Endothelial cell (in vitro differentiated cells): Measurements from ENCODE around the gene SUCLG1. TPM values are rescaled to one million over a fixed set of nuclear protein-coding genes. Genes with fewer than 3 reads are reported as not detected.

ENCODE experiments used
- DNase-seq: peaks from one replicate; pipeline ENCODE4 v3.0.0; 2021; ENCODE audit warnings: low spot score
- H3K27ac Mint-ChIP-seq: one replicate; pipeline ENCODE4 v1.8.0; 2021; ENCODE audit warnings: mixed read lengths, inconsistent platforms; ENCODE audit not compliant: unreplicated experiment
- H3K27me3 Mint-ChIP-seq: one replicate; pipeline ENCODE4 v1.8.0; 2021; ENCODE audit warnings: mild to moderate bottlenecking, moderate library complexity, mixed read lengths, inconsistent platforms; ENCODE audit not compliant: unreplicated experiment
- H3K36me3 Mint-ChIP-seq: one replicate; pipeline ENCODE4 v1.8.0; 2021; ENCODE audit warnings: mild to moderate bottlenecking, low read depth, mixed read lengths, inconsistent platforms; ENCODE audit not compliant: unreplicated experiment
- H3K4me1 Mint-ChIP-seq: one replicate; pipeline ENCODE4 v1.8.0; 2021; ENCODE audit warnings: mild to moderate bottlenecking, mixed read lengths, inconsistent platforms; ENCODE audit not compliant: unreplicated experiment
- H3K4me3 Mint-ChIP-seq: one replicate; pipeline ENCODE4 v1.8.0; 2021; ENCODE audit warnings: mild to moderate bottlenecking, mixed read lengths, inconsistent platforms; ENCODE audit not compliant: unreplicated experiment
- H3K9me3 Mint-ChIP-seq: one replicate; pipeline ENCODE4 v1.8.0; 2021; ENCODE audit warnings: mixed read lengths, inconsistent platforms; ENCODE audit not compliant: unreplicated experiment
- total RNA-seq: library from RNA; stranded (reverse); fragmentation: NEBNext Ultra II Directional; extraction: Animal tissue kit (Norgen Biotek cat#: 25700); gene quantifications from one replicate; pipeline ENCODE4 v1.2.1, GENCODE V29; 2021; ENCODE audit not compliant: unreplicated experiment
- TF ChIP-seq, protein P1 (sequence below): fragments of 200-600 bp; sonication (generic); IDR thresholded peaks from one replicate; pipeline ENCODE4 v1.5.0; 2021; ENCODE audit warnings: antibody characterized with exemption; ENCODE audit not compliant: unreplicated experiment

SUCLG1 gene
- total RNA-seq, 1 donor from 2014 or later = 63.2 TPM

DNA sequence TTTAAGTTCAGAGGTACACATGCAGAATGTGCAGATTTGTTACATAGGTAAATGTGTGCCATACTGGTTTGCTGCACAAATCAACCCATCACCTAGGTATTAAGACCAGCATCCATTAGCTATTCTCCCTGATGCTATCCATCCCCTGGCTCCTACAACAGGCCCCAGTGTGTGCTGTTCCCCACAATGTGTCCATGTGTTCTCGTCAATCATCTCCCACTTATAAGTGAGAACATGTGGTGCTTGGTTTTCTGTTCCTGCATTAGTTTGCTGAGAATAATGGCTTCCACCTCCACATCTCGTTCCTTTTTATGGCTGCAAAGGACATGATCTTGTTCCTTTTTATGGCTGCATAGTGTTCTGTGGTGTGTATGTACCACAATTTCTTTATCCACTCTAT is 75.8 kb downstream of the SUCLG1 start:
- no peak for DNase-seq
- peaks cover 5% of the 10 kb centered on the region for H3K9me3 Mint-ChIP-seq
- no peaks in the 10 kb centered on the region for H3K36me3 Mint-ChIP-seq
- no peak overlapping the region for H3K4me3 Mint-ChIP-seq
- no peak overlapping the region for H3K27ac Mint-ChIP-seq
- H3K4me1 Mint-ChIP-seq = peaks cover 6% of the 10 kb centered on the region
- TF ChIP-seq, protein P1, sequence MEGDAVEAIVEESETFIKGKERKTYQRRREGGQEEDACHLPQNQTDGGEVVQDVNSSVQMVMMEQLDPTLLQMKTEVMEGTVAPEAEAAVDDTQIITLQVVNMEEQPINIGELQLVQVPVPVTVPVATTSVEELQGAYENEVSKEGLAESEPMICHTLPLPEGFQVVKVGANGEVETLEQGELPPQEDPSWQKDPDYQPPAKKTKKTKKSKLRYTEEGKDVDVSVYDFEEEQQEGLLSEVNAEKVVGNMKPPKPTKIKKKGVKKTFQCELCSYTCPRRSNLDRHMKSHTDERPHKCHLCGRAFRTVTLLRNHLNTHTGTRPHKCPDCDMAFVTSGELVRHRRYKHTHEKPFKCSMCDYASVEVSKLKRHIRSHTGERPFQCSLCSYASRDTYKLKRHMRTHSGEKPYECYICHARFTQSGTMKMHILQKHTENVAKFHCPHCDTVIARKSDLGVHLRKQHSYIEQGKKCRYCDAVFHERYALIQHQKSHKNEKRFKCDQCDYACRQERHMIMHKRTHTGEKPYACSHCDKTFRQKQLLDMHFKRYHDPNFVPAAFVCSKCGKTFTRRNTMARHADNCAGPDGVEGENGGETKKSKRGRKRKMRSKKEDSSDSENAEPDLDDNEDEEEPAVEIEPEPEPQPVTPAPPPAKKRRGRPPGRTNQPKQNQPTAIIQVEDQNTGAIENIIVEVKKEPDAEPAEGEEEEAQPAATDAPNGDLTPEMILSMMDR = no peak
- no peaks in the 10 kb centered on the region for H3K27me3 Mint-ChIP-seq

DNA sequence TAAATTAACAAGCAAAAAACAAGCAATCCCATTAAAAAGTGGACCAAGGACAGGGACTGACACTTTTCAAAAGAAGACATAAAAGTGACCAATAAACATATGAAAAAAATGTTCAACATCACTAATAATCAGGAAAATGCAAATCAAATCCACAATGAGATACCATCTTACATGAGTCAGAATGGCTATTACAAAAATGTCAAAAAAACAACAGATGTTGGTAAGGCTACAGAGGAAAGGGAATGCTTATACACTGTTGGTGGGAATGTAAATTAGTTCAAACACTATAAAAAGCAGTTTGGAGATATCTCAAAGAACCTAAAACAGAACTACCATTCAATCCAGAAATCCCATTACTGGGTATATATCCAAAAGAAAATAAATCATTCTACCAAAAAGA is 78.2 kb downstream of the SUCLG1 start:
- Mint-ChIP-seq H3K36me3 (no peaks in the 10 kb centered on the region), H3K9me3 (peaks cover 5% of the 10 kb centered on the region), H3K27me3 (no peaks in the 10 kb centered on the region), H3K4me3 (no peak overlapping the region), H3K27ac (no peak overlapping the region), H3K4me1 (no peaks in the 10 kb centered on the region)
- TF ChIP-seq, protein P1 = no peak
- DNase-seq = no peak

DNA sequence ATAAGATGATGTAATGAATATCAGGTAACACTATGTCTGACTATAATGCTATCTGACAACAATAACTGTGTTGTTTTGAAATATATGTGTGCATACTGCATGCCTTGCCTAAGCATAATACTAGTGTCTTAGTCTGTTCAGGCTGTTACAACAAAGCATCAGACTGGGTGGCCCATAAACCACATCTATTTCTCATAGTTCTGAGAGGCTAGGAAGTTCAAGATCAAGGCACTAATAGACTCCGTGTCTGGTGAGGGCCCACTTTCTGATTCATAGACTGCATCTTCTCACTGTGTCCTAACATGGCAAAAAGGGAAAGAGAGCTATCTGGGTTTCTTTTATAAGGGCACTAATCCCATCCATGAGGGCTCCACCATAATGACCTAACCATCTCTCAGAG is 80.1 kb downstream of the SUCLG1 start:
- no peaks in the 10 kb centered on the region for H3K27me3 Mint-ChIP-seq
- H3K4me1 Mint-ChIP-seq = no peaks in the 10 kb centered on the region
- no peaks in the 10 kb centered on the region for H3K9me3 Mint-ChIP-seq
- no peaks in the 10 kb centered on the region for H3K36me3 Mint-ChIP-seq
- no peak overlapping the region for H3K4me3 Mint-ChIP-seq
- no peak for DNase-seq
- no peak overlapping the region for H3K27ac Mint-ChIP-seq
- TF ChIP-seq, protein P1 = no peak

DNA sequence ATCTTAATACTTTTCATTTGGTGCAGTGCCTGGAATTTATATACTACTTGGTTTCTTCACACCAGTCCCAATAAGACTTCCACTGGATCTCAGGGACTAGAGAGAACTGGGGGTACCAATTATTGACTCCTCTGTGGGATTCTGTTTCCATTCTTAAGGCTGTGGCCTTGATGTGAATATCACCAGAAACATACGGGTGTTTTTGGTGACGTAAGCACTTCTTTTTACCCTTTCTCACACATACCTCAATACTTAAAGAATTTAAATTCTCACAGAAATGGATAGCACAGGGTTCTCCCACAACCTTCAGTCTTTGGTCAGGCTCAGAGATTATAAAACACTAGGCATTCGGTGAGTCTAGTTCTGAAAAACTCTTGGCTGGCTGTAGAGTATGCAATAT is 84.1 kb downstream of the SUCLG1 start:
- Mint-ChIP-seq H3K27me3 (no peaks in the 10 kb centered on the region), H3K9me3 (no peaks in the 10 kb centered on the region), H3K4me3 (no peak overlapping the region), H3K27ac (no peak overlapping the region), H3K4me1 (no peaks in the 10 kb centered on the region), H3K36me3 (no peaks in the 10 kb centered on the region)
- TF ChIP-seq, protein P1 = no peak
- no peak for DNase-seq

DNA sequence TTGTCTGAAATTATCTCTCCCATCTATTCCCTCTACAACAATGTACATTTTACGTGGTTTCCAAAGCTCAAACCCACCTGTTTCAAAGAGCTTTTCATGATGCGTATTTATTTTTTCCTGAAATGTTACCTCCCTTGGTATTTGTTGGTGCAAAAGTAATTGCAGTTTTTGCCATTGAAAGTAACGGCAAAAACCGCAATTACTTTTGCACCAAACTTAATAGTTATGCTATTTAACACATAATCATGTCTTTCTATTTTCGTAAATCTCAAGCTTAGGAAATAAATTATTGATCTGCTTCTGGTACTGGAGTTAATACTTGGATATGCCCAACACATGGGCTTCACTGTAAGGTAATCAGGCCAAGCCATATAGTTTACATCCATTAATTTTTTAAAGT is 85.2 kb downstream of the SUCLG1 start:
- no peaks in the 10 kb centered on the region for H3K9me3 Mint-ChIP-seq
- no peaks in the 10 kb centered on the region for H3K36me3 Mint-ChIP-seq
- no peak for DNase-seq
- no peak overlapping the region for H3K4me3 Mint-ChIP-seq
- H3K4me1 Mint-ChIP-seq = no peaks in the 10 kb centered on the region
- no peak overlapping the region for H3K27ac Mint-ChIP-seq
- TF ChIP-seq, protein P1 = no peak
- no peaks in the 10 kb centered on the region for H3K27me3 Mint-ChIP-seq

Other genes starting within 250 kb of the SUCLG1 start
- 7.8 TPM for gene DNAH6, start 57.2 kb upstream of the SUCLG1 start, total RNA-seq